ENCODE measurements around the gene DHDH. TPM values are rescaled to one million over a fixed set of nuclear protein-coding genes. Genes with fewer than 3 reads are reported as not detected.

Gene DHDH
- total and polyA plus RNA-seq, 2 of the 13 experiments (the other 11 are each of a cell fraction or from before 2014, with no cell fraction given), result 0.13 to 0.91 TPM

DNA sequence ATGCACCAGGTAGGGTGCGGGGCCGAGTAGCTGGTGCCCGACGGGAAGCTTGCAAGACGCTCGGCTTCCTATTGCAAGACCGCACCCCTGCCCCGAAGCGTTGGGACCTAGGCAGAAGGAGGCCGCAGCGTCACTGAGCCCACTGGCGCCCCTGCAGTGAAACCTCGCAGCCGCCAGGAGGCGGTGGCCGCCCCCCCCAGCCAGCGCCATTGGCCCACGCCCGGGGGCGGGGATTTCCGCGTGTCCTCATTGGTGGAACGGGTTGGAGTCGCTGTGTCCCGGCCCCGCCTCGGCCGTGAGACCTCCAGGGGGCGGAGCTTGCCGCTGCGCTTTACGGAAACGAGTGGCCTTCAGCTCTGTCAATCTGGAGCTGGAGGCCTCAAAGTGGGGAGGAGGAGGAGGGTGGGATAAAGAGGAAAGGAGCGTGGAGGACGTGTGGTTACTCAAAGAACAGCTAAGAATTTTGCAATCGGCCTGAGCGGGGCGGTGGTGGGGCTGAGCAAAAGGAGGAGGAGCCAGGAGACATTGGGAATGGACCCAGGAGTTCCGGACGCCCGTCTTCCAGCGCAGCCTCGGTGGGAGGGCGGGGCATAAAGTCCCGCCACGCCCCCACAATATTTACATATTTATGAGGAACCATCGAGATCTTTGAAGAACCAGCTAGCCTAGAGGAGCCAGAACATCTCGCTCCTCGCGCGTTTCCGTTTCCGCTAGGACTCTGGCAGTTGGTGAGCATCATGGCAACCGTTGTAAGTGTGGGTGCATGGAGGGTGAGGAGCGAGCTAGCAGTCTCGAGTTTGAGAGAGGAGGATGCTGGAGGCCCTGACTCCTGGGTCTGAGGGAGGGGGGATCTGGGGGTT is 59.9 kb downstream of the DHDH start, which contains the start of the genes GYS1 and RUVBL2 (continued):
- TF ChIP-seq, protein P1, sequence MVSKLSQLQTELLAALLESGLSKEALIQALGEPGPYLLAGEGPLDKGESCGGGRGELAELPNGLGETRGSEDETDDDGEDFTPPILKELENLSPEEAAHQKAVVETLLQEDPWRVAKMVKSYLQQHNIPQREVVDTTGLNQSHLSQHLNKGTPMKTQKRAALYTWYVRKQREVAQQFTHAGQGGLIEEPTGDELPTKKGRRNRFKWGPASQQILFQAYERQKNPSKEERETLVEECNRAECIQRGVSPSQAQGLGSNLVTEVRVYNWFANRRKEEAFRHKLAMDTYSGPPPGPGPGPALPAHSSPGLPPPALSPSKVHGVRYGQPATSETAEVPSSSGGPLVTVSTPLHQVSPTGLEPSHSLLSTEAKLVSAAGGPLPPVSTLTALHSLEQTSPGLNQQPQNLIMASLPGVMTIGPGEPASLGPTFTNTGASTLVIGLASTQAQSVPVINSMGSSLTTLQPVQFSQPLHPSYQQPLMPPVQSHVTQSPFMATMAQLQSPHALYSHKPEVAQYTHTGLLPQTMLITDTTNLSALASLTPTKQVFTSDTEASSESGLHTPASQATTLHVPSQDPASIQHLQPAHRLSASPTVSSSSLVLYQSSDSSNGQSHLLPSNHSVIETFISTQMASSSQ (IDR thresholded peaks at IDR 0.05; ENCODE audit: low read depth), result peak; percentile 43; the same call in 1 of the 2 replicates
- TF ChIP-seq, protein P1 (CRISPR knock-in tag; IDR thresholded peaks at IDR 0.05; ENCODE audit: borderline replicate concordance), result no peak
- TF ChIP-seq ZNF598 (CRISPR knock-in tag; IDR thresholded peaks at IDR 0.05; ENCODE audit: borderline replicate concordance) (no peak), ZMYM2 (CRISPR knock-in tag; IDR thresholded peaks at IDR 0.05) (no peak), SATB2 (CRISPR knock-in tag; IDR thresholded peaks at IDR 0.05) (no peak), ZKSCAN8 (CRISPR knock-in tag; IDR thresholded peaks at IDR 0.05; ENCODE audit: borderline replicate concordance) (0 out of 2 replicates have a peak, but pooled peaks have one; percentile 62), KLF16 (CRISPR knock-in tag; IDR thresholded peaks at IDR 0.05) (peak in 1 of 2 experiments; percentile 57; a peak in 1 of 4 replicates), KLF15 (CRISPR knock-in tag; IDR thresholded peaks at IDR 0.05; ENCODE audit: borderline replicate concordance) (peak; percentile 96; the same call in 1 of the 2 replicates), RBAK (CRISPR knock-in tag; IDR thresholded peaks at IDR 0.05) (no peak), KLF9 (CRISPR knock-in tag; IDR thresholded peaks at IDR 0.05; ENCODE audit: low read depth) (no peak), TMF1 (CRISPR knock-in tag; IDR thresholded peaks at IDR 0.05; ENCODE audit: low read depth) (no peak; the same call in 1 of the 2 replicates), TSC22D2 (CRISPR knock-in tag; IDR thresholded peaks at IDR 0.05; ENCODE audit: borderline replicate concordance) (no peak), ZNF556 (CRISPR knock-in tag; IDR thresholded peaks at IDR 0.05; ENCODE audit: borderline replicate concordance) (no peak), ZNF678 (CRISPR knock-in tag; IDR thresholded peaks at IDR 0.05) (no peak), SIX1 (CRISPR knock-in tag; IDR thresholded peaks at IDR 0.05; ENCODE audit: borderline replicate concordance) (no peak)
- TF ChIP-seq, protein P2, sequence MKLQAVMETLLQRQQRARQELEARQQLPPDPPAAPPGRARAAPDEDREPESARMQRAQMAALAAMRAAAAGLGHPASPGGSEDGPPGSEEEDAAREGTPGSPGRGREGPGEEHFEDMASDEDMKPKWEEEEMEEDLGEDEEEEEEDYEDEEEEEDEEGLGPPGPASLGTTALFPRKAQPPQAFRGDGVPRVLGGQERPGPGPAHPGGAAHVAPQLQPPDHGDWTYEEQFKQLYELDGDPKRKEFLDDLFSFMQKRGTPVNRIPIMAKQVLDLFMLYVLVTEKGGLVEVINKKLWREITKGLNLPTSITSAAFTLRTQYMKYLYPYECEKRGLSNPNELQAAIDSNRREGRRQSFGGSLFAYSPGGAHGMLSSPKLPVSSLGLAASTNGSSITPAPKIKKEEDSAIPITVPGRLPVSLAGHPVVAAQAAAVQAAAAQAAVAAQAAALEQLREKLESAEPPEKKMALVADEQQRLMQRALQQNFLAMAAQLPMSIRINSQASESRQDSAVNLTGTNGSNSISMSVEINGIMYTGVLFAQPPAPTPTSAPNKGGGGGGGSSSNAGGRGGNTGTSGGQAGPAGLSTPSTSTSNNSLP (IDR thresholded peaks at IDR 0.05; ENCODE audit: low read depth, low read length), result no peak; the same call in 1 of the 2 replicates
- TF ChIP-seq, protein P3, sequence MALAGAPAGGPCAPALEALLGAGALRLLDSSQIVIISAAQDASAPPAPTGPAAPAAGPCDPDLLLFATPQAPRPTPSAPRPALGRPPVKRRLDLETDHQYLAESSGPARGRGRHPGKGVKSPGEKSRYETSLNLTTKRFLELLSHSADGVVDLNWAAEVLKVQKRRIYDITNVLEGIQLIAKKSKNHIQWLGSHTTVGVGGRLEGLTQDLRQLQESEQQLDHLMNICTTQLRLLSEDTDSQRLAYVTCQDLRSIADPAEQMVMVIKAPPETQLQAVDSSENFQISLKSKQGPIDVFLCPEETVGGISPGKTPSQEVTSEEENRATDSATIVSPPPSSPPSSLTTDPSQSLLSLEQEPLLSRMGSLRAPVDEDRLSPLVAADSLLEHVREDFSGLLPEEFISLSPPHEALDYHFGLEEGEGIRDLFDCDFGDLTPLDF (CRISPR knock-in tag; IDR thresholded peaks at IDR 0.05), result peak; percentile 61; the same call in 1 of the 2 replicates
- TF ChIP-seq, protein P4, sequence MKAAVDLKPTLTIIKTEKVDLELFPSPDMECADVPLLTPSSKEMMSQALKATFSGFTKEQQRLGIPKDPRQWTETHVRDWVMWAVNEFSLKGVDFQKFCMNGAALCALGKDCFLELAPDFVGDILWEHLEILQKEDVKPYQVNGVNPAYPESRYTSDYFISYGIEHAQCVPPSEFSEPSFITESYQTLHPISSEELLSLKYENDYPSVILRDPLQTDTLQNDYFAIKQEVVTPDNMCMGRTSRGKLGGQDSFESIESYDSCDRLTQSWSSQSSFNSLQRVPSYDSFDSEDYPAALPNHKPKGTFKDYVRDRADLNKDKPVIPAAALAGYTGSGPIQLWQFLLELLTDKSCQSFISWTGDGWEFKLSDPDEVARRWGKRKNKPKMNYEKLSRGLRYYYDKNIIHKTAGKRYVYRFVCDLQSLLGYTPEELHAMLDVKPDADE (CRISPR knock-in tag; IDR thresholded peaks at IDR 0.05), result no peak; the same call in 1 of the 2 replicates
- TF ChIP-seq, protein P5, sequence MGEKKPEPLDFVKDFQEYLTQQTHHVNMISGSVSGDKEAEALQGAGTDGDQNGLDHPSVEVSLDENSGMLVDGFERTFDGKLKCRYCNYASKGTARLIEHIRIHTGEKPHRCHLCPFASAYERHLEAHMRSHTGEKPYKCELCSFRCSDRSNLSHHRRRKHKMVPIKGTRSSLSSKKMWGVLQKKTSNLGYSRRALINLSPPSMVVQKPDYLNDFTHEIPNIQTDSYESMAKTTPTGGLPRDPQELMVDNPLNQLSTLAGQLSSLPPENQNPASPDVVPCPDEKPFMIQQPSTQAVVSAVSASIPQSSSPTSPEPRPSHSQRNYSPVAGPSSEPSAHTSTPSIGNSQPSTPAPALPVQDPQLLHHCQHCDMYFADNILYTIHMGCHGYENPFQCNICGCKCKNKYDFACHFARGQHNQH (CRISPR knock-in tag; IDR thresholded peaks at IDR 0.05), result peak; percentile 76; the same call in 1 of the 2 replicates
